ENCODE measurements around the gene FBXW7.

GRCh38 chr4:152436384-152436783, 99.5 kb downstream of the FBXW7 start:
- TF ChIP-seq OSR1 (CRISPR knock-in tag; IDR thresholded peaks at IDR 0.05) (no peak), PATZ1 (CRISPR knock-in tag; IDR thresholded peaks at IDR 0.05; ENCODE audit: borderline replicate concordance) (no peak), CSRNP3 (CRISPR knock-in tag; IDR thresholded peaks at IDR 0.05) (no peak), BACH2 (CRISPR knock-in tag; IDR thresholded peaks at IDR 0.05; ENCODE audit: borderline replicate concordance) (no peak), TCF4 (CRISPR knock-in tag; IDR thresholded peaks at IDR 0.05; ENCODE audit: borderline replicate concordance) (no peak), ISL1 (CRISPR knock-in tag; IDR thresholded peaks at IDR 0.05) (no peak), ZFP30 (CRISPR knock-in tag; IDR thresholded peaks at IDR 0.05) (no peak)
